ENCODE data around the gene ADCY9. TPM values are rescaled to one million over a fixed set of nuclear protein-coding genes. Genes with fewer than 3 reads are reported as not detected.

ADCY9 gene
- total RNA-seq, 1 experiment from 2014 or later = 4.7 TPM

- Mint-ChIP-seq H3K9me3 (no peaks in the 10 kb centered on the region; a peak in 1 of 5 replicates), H3K27ac (no peak overlapping the region; a peak in 2 of 7 replicates), H3K27me3 (ENCODE audit: low read depth) (peaks cover 14% of the 10 kb centered on the region), H3K4me3 (no peak overlapping the region), H3K4me1 (no peaks in the 10 kb centered on the region), H3K36me3 (ENCODE audit: insufficient read depth in 1 of 3, low read depth in 3 of 3) (no peaks in the 10 kb centered on the region)
- no peak overlapping the region for H2AK5ac ChIP-seq (ENCODE audit: insufficient read length, low read length)
- no peak for TF ChIP-seq CTCF (conservative IDR thresholded peaks at IDR 0.05)
- WGBS (ENCODE audit: extremely low coverage, insufficient read length, low lambda C conversion rate) = no CpG with 5 or more reads among the region's 17 CpGs
- no peak overlapping the region for H3K18ac ChIP-seq (ENCODE audit: insufficient read length, low read depth, low read length)
- no peaks in the 10 kb centered on the region for H4K20me1 ChIP-seq (ENCODE audit: control insufficient read depth, insufficient read depth, insufficient read length)
- H4K91ac ChIP-seq (ENCODE audit: insufficient read length, low read depth, low read length) = no peak overlapping the region
- no peaks in the 10 kb centered on the region for H3K27me3 ChIP-seq (ENCODE audit: insufficient read depth, low read length)
- no peak overlapping the region for H4K8ac ChIP-seq (replicated peaks; ENCODE audit: insufficient read length, low read depth, low read length)
- H2AFZ ChIP-seq (ENCODE audit: low read length) = no peak overlapping the region
- no peaks in the 10 kb centered on the region for H3K9me3 ChIP-seq (ENCODE audit: control insufficient read depth, low read depth, low read length)
- no peaks in the 10 kb centered on the region for H3K79me1 ChIP-seq (ENCODE audit: insufficient read depth, low read depth, low read length, poor library complexity, severe bottlenecking)
- no peak for DNase-seq
- no peak overlapping the region for H2BK15ac ChIP-seq (ENCODE audit: low read depth, low read length)
- H2BK120ac ChIP-seq (ENCODE audit: low read depth, low read length, poor library complexity, severe bottlenecking) = no peak overlapping the region
- H3K9ac ChIP-seq (ENCODE audit: extremely low read depth, insufficient read length, low read length) = no peak overlapping the region
- no peak overlapping the region for H2BK20ac ChIP-seq (ENCODE audit: low read depth, low read length, poor library complexity, severe bottlenecking)
- no peak overlapping the region for H4K5ac ChIP-seq (ENCODE audit: insufficient read length, low read depth, low read length)
- H3K27ac ChIP-seq (ENCODE audit: insufficient read length, low read depth, low read length) = no peak overlapping the region
- no peak overlapping the region for H3K4me2 ChIP-seq (ENCODE audit: insufficient read depth, insufficient read length, low read length)
- H2BK12ac ChIP-seq (ENCODE audit: insufficient read length, low read depth, low read length) = no peak overlapping the region
- H3K14ac ChIP-seq (ENCODE audit: insufficient read depth, low read length) = no peak overlapping the region
- H3K23me2 ChIP-seq (ENCODE audit: insufficient read length, low read depth, low read length, poor library complexity, severe bottlenecking) = no peaks in the 10 kb centered on the region
- no peaks in the 10 kb centered on the region for H3K4me1 ChIP-seq (ENCODE audit: insufficient read depth, low read length)
- H3K56ac ChIP-seq (ENCODE audit: insufficient read length, low read depth, low read length) = no peak overlapping the region
- no peak overlapping the region for H3T11ph ChIP-seq (ENCODE audit: low read length)
- H3K4ac ChIP-seq (ENCODE audit: low read depth, low read length) = no peak overlapping the region
- no peak overlapping the region for H2BK5ac ChIP-seq (ENCODE audit: insufficient read length, low read length)
- no peak overlapping the region for H3K23ac ChIP-seq (ENCODE audit: insufficient read length, low read depth, low read length)
- no peaks in the 10 kb centered on the region for H3K79me2 ChIP-seq (ENCODE audit: insufficient read depth, low read length)
Measured at GRCh38 chr16:4159726-4160125, 43.5 kb upstream of the ADCY9 start.

Data from H9 (cell line).